Esophagus muscularis mucosa (tissue), 4 donors: Measurements from ENCODE around the gene ANKRD2. TPM values are rescaled to one million over a fixed set of nuclear protein-coding genes. Genes with fewer than 3 reads are reported as not detected.
A peak's percentile ranks its signal among the peaks of the same experiment; 100 is the strongest.

Experiments used
- DNase-seq: peaks from one replicate; pipeline ENCODE4 v3.0.0-alpha.2; 2017; ENCODE audit errors: extremely low spot score
- H3K27ac ChIP-seq, 4 donors: fragments of 200-600 bp; sonication (generic); replicated peaks in 1 of 4; 1 replicate in 3 of 4; 2 replicates in 1 of 4; pipeline ENCODE4 v1.5.1; 2016 to 2019; ENCODE audit warnings: mild to moderate bottlenecking in 1 of 4
- H3K27me3 ChIP-seq, 4 donors: fragments of 200-600 bp; sonication (generic); one replicate each; pipeline versions ENCODE4 v1.5.1 to v1.6.0; 2016 to 2019
- H3K36me3 ChIP-seq, 4 donors: fragments of 200-600 bp; sonication (generic); one replicate each; pipeline ENCODE4 v1.5.1; 2016 to 2019
- H3K4me1 ChIP-seq, 4 donors: fragments of 200-600 bp; sonication (generic); one replicate each; pipeline ENCODE4 v1.5.1; 2016 to 2019
- H3K4me3 ChIP-seq, 4 donors: fragments of 200-600 bp; sonication (generic); 1 replicate in 2 of 4; 2 replicates in 2 of 4; pipeline ENCODE4 v1.5.1; 2016 to 2019; ENCODE audit warnings: mild to moderate bottlenecking in 4 of 4, moderate library complexity in 1 of 4
- H3K9me3 ChIP-seq, 4 donors: fragments of 200-600 bp; sonication (generic); 1 replicate in 3 of 4; 2 replicates in 1 of 4; pipeline ENCODE4 v1.5.1; 2016 to 2019
- EP300 ChIP-seq: sonication (generic); formaldehyde crosslinking; IDR thresholded peaks from one replicate; pipeline ENCODE4 v1.6.1; 2017; ENCODE audit warnings: antibody characterized with exemption
- POLR2A ChIP-seq: fragments of 450-650 bp; IDR thresholded peaks from one replicate; pipeline ENCODE4 v1.6.1; 2017; ENCODE audit warnings: antibody characterized with exemption, moderate library complexity, mild to moderate bottlenecking, low read depth
- POLR2AphosphoS5 ChIP-seq, 2 donors: sonication (generic); formaldehyde crosslinking; IDR thresholded peaks; one replicate each; pipeline ENCODE4 v1.6.1; 2017; ENCODE audit warnings: antibody characterized with exemption in 2 of 2
- WGBS: methylation state at CpG from one replicate; pipeline ENCODE4 v1.1.5; 2018; 5-methylcytosine and 5-hydroxymethylcytosine counted together
- intact Hi-C: fragments of 100-400 bp; cut with DNase I; formaldehyde crosslinking; loops from one replicate; pipeline ENCODE4 v1.15.1; 2023
- total RNA-seq, 4 donors: library from RNA; depleted of rRNA; stranded (reverse); fragments of >200 nt; gene quantifications; one replicate each; pipeline versions ENCODE4 v1.1.0 to v1.2.1, GENCODE V29; 2016
- TF ChIP-seq, protein P1 (sequence below), 3 experiments: fragments of 200-600 bp in 2 of 3; fragments of 450-650 bp in 1 of 3; sonication (generic) in 2 of 3; IDR thresholded peaks; one replicate each; pipeline ENCODE4 v1.5.1; 2017 to 2019; ENCODE audit warnings: antibody characterized with exemption in 3 of 3, mild to moderate bottlenecking in 2 of 3, moderate library complexity in 1 of 3

ANKRD2 gene
- total RNA-seq, 4 donors from 2014 or later = 0.33 to 1.6 (median 1.2) TPM; not detected in 1

DNA sequence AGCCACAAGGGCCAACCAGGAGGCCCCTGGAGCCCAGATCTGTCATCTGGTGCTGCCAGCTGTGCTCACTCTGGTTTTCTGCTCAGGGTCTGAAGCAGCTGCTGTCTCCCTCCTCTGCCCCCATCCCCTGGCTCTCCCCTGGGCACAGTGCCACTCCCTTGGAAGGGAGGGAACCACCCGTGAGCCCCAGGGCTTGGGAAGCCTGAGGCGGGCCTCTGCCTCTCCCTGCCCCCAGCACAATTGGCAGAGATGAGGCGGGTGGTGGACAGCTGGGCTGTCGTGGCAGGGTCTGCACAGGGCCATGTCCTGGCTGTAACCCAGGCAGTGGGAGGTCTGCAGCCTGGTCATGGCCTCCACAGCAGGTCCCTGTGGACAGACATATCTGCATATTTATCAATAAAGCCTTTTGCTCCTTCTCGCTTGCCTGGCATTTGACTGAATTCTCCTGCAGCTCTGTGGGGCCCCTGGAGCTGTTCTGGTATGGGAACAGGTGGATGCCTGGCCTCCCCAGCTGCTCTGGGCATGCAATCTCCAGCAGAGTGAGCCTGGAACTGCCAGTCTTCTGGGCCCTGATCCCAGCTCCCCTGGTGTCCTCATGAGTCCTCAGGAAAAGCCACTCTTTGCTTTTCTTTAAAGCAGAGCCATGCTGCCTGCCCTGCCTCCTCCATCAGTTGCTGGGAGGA is 1.6 kb upstream of the ANKRD2 start:
- intact Hi-C loops = no loop called here
- no peaks in the 10 kb centered on the region for H3K27me3 ChIP-seq

DNA sequence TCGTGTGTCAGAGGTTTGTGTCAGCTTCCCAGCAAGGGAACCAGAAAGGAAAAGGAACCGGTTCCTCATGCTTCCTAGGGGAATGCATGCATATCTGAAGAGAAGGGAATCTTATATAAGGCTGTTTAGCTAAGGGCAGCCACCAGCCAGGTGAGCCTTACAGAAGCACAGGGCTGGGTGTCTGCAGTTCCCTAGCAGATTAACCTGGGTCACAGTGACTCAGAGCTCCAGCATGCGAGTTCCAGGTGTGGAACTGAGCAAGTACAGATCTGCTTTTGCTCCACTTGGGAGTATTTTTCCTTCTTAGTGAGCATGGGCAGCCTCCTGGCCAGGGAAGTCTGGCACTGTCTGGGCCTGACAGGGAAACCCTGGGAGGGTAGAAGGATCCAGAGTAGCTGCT is 957 bp upstream of the ANKRD2 start:
- 90% methylated on average over 3 of the region's 3 CpGs for WGBS
- Histone ChIP-seq H3K9me3 (no peaks in the 10 kb centered on the region), H3K36me3 (peaks cover 15 to 40% (median 34%) of the 10 kb centered on the region in 4 donors), H3K27me3 (no peaks in the 10 kb centered on the region), H3K4me3 (no peak overlapping the region), H3K27ac (peak overlapping the region in 2 of 4 donors; percentile 24 to 25), H3K4me1 (peaks cover 30 to 36% (median 31%) of the 10 kb centered on the region in 4 donors)
- TF ChIP-seq POLR2AphosphoS5 (IDR thresholded peaks at IDR 0.05) (no peak), EP300 (no peak), POLR2A (no peak)
- TF ChIP-seq, protein P1, sequence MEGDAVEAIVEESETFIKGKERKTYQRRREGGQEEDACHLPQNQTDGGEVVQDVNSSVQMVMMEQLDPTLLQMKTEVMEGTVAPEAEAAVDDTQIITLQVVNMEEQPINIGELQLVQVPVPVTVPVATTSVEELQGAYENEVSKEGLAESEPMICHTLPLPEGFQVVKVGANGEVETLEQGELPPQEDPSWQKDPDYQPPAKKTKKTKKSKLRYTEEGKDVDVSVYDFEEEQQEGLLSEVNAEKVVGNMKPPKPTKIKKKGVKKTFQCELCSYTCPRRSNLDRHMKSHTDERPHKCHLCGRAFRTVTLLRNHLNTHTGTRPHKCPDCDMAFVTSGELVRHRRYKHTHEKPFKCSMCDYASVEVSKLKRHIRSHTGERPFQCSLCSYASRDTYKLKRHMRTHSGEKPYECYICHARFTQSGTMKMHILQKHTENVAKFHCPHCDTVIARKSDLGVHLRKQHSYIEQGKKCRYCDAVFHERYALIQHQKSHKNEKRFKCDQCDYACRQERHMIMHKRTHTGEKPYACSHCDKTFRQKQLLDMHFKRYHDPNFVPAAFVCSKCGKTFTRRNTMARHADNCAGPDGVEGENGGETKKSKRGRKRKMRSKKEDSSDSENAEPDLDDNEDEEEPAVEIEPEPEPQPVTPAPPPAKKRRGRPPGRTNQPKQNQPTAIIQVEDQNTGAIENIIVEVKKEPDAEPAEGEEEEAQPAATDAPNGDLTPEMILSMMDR (IDR thresholded peaks at IDR 0.05) = no peak
- no peak for DNase-seq
- intact Hi-C loops = loop anchor here (1.0 kb wide), 1 partner anchor 42 kb away; no protein-coding TSS in a partner anchor

More for the DNA sequence above, 1.6 kb upstream of the ANKRD2 start:
- Histone ChIP-seq H3K9me3 (no peaks in the 10 kb centered on the region), H3K27ac (no peak overlapping the region), H3K4me3 (no peak overlapping the region), H3K4me1 (peaks cover 30 to 36% (median 31%) of the 10 kb centered on the region in 4 donors), H3K36me3 (peaks cover 15 to 40% (median 34%) of the 10 kb centered on the region in 4 donors)
- TF ChIP-seq EP300 (no peak), POLR2AphosphoS5 (IDR thresholded peaks at IDR 0.05) (no peak), POLR2A (no peak)
- TF ChIP-seq, protein P1 (IDR thresholded peaks at IDR 0.05) = no peak
- WGBS = no CpG with 5 or more reads among the region's 5 CpGs
- no peak for DNase-seq

DNA sequence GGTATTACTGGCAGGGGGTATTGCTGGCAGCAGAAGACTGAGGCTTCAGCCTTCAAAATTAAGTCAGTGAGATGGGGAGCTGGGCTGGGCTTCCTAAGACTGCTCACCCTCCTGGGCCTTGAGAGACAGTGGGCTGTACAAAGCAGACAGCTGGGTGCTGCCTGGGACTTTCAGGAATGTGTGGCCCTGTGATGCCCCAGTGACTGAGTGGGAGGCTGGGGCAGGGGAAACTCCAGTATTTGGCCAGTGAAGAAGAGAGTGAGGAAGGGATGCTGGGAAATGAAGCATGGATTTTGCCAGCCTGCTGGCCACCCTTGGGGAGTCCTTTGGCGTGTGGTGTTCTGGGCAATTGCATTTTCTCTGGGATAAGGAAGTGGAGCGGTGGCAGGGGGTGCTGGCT is 442 bp downstream of the ANKRD2 start:
- WGBS = 97% methylated on average over 2 of the region's 2 CpGs
- H3K4me1 ChIP-seq = peaks cover 30 to 36% (median 31%) of the 10 kb centered on the region in 4 donors
- intact Hi-C loops = no loop called here
- H3K4me3 ChIP-seq = no peak overlapping the region
- no peaks in the 10 kb centered on the region for H3K27me3 ChIP-seq
- no peak for DNase-seq
- TF ChIP-seq, protein P1 (IDR thresholded peaks at IDR 0.05) = no peak
- no peak for TF ChIP-seq POLR2AphosphoS5 (IDR thresholded peaks at IDR 0.05)
- TF ChIP-seq POLR2A = no peak
- no peak for TF ChIP-seq EP300
- H3K36me3 ChIP-seq = peaks cover 12 to 37% (median 31%) of the 10 kb centered on the region in 4 donors
- no peaks in the 10 kb centered on the region for H3K9me3 ChIP-seq
- H3K27ac ChIP-seq = peak overlapping the region; percentile 19 to 72 (median 48)

DNA sequence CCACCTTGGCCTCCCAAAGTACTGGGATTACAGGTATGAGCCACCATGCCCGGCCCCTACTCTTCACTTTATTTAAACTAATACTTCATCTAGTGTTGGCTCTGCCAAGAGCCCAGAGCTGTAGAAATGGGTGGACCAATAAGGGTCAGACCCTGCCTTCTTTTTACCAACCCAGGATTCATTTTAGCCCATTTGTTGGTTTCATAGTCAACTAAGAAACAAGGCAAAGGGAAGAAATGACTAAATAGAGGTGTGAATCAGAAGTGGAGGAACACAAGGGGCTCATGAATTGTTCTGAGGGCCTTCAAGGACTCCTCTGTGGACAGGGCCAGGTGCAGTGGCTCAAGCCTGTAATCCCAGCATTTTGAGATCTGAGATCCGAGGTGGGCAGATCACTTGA is 1.1 kb downstream of the ANKRD2 start:
- intact Hi-C loops = loop anchor here (1.0 kb wide), 1 partner anchor 35 kb away; no protein-coding TSS in a partner anchor
- Histone ChIP-seq H3K27ac (peak overlapping the region in 3 of 4 donors; percentile 71 to 79 (median 72)), H3K27me3 (no peaks in the 10 kb centered on the region), H3K4me3 (no peak overlapping the region), H3K36me3 (peaks cover 11 to 30% (median 28%) of the 10 kb centered on the region in 4 donors), H3K4me1 (peaks cover 30 to 36% (median 31%) of the 10 kb centered on the region in 4 donors), H3K9me3 (no peaks in the 10 kb centered on the region)
- 90% methylated on average over 2 of the region's 2 CpGs for WGBS
- no peak for DNase-seq
- TF ChIP-seq, protein P1 (IDR thresholded peaks at IDR 0.05) = no peak
- no peak for TF ChIP-seq EP300
- TF ChIP-seq POLR2A = no peak
- no peak for TF ChIP-seq POLR2AphosphoS5 (IDR thresholded peaks at IDR 0.05)
